Activated naive CD4-positive, alpha-beta T cell treated with anti-CD3 and anti-CD28 coated beads, Interleukin-2, amount 50 U/mL, for 24 hours (primary cell): ENCODE measurements around the gene ZNG1A.
"Not testable (repeated sequence)": the region's sequence is repeated elsewhere in the genome, so short reads cannot be mapped to it uniquely, and the experiment has no call there.

Source experiments
- H3K27ac Mint-ChIP-seq: one replicate; pipeline ENCODE4 v1.8.0; 2021; ENCODE audit warnings: mild to moderate bottlenecking, mixed read lengths
- H3K27me3 Mint-ChIP-seq: one replicate; pipeline ENCODE4 v1.8.0; 2021; ENCODE audit warnings: mixed read lengths
- H3K36me3 Mint-ChIP-seq: one replicate; pipeline ENCODE4 v1.8.0; 2021; ENCODE audit warnings: mixed read lengths
- H3K4me1 Mint-ChIP-seq: one replicate; pipeline ENCODE4 v1.8.0; 2021; ENCODE audit warnings: mixed read lengths
- H3K4me3 Mint-ChIP-seq: one replicate; pipeline ENCODE4 v1.8.0; 2021; ENCODE audit warnings: mild to moderate bottlenecking, mixed read lengths
- H3K9me3 Mint-ChIP-seq: one replicate; pipeline ENCODE4 v1.8.0; 2021; ENCODE audit warnings: mixed read lengths

Gene ZNG1A

GRCh38 chr9:178970-179383 is at the start of gene ZNG1A:
Gene ZNG1A (minus strand): TSS chr9:179056. CDS start chr9:178969, 87 bp downstream.
- not testable (repeated sequence) for H3K27ac Mint-ChIP-seq

DNA sequence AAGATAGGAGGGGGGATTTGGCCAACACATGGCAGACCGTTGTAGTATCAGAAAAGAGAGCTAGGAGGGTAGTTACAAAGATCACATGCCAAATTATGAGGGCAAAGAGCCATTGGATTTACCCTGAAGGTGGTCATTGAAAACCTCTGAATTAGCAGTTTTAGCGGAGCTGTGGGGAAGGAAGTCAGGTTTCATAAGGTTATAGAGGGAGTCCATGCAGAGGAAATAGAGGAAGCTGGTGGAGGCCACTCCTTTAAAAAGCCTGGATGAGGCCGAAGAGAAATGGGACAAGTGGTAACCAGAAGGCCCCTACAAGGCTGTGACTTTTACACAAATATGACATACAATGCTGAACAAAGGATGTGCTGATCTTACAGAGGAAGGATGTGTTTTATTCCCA is 49.0 kb upstream of the ZNG1A start:
- Mint-ChIP-seq H3K27ac (no peak overlapping the region), H3K9me3 (no peaks in the 10 kb centered on the region), H3K27me3 (no peaks in the 10 kb centered on the region), H3K4me1 (peaks cover 3% of the 10 kb centered on the region), H3K36me3 (peaks cover 1% of the 10 kb centered on the region), H3K4me3 (no peak overlapping the region)

More at GRCh38 chr9:178970-179383, at the start of gene ZNG1A:
- peak within 1 kb of the TSS; percentile 94 for H3K4me3 Mint-ChIP-seq
- H3K9me3 Mint-ChIP-seq, H3K27me3 Mint-ChIP-seq, H3K36me3 Mint-ChIP-seq, H3K4me1 Mint-ChIP-seq: not testable (repeated sequence)

- H3K4me1 Mint-ChIP-seq: peaks cover 13% of the 10 kb centered on the region
- no peaks in the 10 kb centered on the region for H3K9me3 Mint-ChIP-seq
- H3K36me3 Mint-ChIP-seq: peaks cover 1% of the 10 kb centered on the region
- no peak overlapping the region for H3K4me3 Mint-ChIP-seq
- no peak overlapping the region for H3K27ac Mint-ChIP-seq
- H3K27me3 Mint-ChIP-seq: no peaks in the 10 kb centered on the region
Observed at GRCh38 chr9:224582-225520, 46.0 kb upstream of the ZNG1A start.

DNA sequence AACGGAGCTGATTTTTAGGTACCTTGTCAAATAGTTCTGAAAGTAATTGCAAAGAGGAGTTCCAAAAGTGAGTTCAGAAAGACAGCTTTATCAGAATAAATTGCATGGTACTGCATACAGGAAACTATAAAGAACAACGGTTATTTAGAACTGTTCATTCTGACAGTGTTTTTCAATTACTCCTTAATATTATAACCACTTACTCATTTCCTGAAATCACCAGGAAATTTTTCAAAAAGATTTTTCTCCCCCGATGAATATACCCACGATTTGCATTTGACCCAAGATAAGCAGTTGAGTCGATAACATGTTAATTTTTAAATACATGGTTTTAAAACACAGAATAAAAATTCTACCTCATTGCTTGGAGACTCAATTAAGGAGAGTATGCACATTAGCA is 45.2 kb upstream of the ZNG1A start:
- peaks cover 13% of the 10 kb centered on the region for H3K4me1 Mint-ChIP-seq
- H3K27ac Mint-ChIP-seq: no peak overlapping the region
- H3K36me3 Mint-ChIP-seq: peaks cover under 1% of the 10 kb centered on the region
- H3K27me3 Mint-ChIP-seq: no peaks in the 10 kb centered on the region
- H3K4me3 Mint-ChIP-seq: no peak overlapping the region
- no peaks in the 10 kb centered on the region for H3K9me3 Mint-ChIP-seq

DNA sequence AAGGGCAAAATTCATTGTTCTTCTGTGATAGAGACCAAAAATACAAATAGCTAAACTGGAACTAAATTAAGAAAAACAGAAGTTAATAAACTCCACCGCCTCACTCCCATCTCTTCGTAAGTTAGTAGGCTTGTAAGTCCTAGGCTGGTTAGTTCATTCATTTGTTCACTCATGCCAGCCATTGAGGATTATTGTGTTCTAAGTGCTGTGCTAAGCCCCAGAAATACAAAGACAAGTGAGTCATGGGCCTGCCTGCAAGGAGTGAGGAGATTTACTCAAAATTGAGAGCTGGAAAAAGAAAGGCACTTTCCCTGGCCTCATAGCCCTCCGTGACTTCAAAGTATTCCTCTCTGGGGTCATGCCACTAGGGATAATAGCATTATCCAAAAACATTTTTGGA is 44.3 kb upstream of the ZNG1A start:
- Mint-ChIP-seq H3K36me3 (no peaks in the 10 kb centered on the region), H3K27me3 (no peaks in the 10 kb centered on the region), H3K9me3 (no peaks in the 10 kb centered on the region), H3K4me3 (no peak overlapping the region), H3K4me1 (peaks cover 13% of the 10 kb centered on the region), H3K27ac (no peak overlapping the region)

DNA sequence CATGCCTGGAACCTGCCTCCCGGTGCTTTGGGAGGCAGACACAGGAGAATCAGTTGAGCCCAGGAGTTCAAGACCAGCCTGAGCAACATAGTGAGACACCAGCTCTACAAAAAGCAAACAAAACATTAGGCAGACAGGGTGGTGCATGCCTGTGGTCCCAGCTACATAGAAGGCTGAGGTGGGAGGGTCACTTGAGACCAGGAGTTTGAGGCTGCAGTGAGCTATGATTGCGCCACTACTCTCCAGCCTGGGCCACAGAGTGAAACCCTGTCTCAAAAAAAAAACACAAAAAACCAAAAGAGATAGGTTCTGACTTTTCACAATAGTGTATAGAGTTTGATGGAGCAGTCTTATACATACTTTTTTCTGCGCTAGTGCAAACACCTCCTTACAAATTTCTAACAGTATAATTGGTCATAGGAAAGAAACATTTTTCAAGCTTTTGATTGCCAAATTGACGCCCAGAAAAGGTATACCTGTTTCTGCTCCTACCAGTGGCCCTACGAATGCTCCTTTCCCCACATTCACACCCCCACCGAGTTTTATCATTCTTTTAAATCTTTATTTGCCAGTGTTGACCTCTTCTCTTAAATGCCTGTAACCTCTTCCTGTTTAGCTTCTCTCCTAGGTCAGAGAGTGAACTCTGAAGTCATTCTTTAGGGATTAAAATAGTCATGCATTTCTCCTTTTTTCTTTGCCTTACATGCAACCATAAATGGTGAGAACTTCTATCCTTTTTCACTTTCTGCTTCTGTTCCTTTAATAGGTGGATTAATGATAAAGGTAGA is 43.3 kb upstream of the ZNG1A start:
- Mint-ChIP-seq H3K4me3 (no peak overlapping the region), H3K9me3 (no peaks in the 10 kb centered on the region), H3K27ac (peak overlapping the region; percentile 39), H3K36me3 (no peaks in the 10 kb centered on the region), H3K27me3 (no peaks in the 10 kb centered on the region), H3K4me1 (peaks cover 13% of the 10 kb centered on the region)

DNA sequence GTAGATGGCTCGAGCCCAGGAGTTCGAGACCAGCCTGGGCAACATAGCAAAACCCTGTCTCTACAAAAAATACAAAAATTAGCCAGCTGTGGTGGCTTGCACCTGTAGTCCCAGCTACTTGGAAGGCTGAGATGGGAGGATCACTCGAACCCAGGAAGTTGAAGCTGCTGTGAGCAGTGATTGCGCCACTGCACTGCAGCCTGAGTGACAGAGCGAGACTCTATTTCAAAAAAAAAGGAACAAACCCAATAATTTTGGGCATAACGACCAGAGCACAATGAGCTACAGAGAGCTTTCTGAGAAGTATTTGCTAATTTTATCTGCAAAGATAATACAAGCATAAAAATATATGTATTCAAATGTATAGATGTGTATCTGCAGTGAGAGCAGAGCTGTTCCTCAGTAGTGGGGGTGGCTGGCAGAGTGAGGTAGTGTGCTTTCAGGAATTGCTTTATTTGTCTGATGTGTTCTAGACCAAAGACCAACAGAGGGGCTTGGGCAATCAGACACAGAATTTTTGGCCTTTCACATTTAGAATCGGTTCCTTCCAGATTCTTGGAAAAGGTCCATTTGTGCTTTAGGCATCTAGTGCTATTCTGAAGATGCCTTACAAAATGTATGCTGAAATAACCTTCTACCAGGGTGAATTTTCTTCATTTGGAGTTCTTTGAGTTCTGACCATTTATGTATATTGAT is 41.0 kb upstream of the ZNG1A start:
- Mint-ChIP-seq H3K27me3 (peaks cover 1% of the 10 kb centered on the region), H3K9me3 (no peaks in the 10 kb centered on the region), H3K4me3 (no peak overlapping the region), H3K4me1 (peaks cover 22% of the 10 kb centered on the region), H3K36me3 (no peaks in the 10 kb centered on the region), H3K27ac (no peak overlapping the region)

- not testable (repeated sequence) for H3K36me3 Mint-ChIP-seq, H3K27me3 Mint-ChIP-seq, H3K4me3 Mint-ChIP-seq, H3K9me3 Mint-ChIP-seq, H3K27ac Mint-ChIP-seq
- peaks cover 19% of the 10 kb centered on the region for H3K4me1 Mint-ChIP-seq
Observed at GRCh38 chr9:219036-219435, 40.2 kb upstream of the ZNG1A start.

DNA sequence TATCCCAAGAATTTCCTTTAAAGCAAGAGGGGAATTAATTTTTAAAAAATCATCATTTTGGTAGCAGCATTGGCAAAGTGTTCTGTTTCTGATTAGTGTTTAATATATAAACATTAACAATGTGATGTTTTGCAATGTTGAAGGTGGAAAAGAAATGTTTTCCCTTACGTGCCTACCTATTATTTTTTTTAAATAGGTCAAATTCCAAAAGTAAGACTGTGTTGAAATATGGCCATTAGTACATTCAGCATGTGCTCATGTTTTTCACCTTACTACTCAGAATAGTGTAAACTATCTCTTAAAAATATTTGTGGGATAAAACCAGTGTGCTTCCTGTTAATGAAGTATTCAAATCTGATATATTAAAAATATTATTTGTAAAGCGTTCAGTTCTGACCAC is 39.1 kb upstream of the ZNG1A start:
- H3K27me3 Mint-ChIP-seq: peaks cover 1% of the 10 kb centered on the region
- H3K9me3 Mint-ChIP-seq: no peaks in the 10 kb centered on the region
- H3K4me3 Mint-ChIP-seq: no peak overlapping the region
- H3K27ac Mint-ChIP-seq: no peak overlapping the region
- H3K4me1 Mint-ChIP-seq: peaks cover 19% of the 10 kb centered on the region
- no peaks in the 10 kb centered on the region for H3K36me3 Mint-ChIP-seq

DNA sequence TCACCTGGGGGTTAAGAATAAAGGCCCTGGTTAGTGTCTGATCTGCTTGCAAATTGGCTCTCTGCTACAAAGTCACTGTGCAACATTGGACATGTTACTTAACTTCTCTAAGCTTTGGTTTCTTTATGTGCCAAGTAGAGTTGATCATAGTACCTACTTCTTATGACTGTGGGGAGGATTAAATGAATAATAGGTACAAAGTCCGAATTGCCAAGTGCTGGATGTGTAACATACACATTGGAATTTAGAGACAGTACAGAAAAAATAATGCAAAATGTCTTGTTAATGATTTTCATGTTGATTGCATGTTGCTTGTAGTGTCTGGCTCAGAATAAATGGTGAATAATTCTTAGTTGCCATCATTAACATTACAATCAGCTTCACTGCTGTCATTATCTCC is 38.0 kb upstream of the ZNG1A start:
- Mint-ChIP-seq H3K36me3 (no peaks in the 10 kb centered on the region), H3K9me3 (no peaks in the 10 kb centered on the region), H3K4me3 (no peak overlapping the region), H3K27ac (no peak overlapping the region), H3K27me3 (peaks cover 1% of the 10 kb centered on the region), H3K4me1 (peaks cover 8% of the 10 kb centered on the region)

GRCh38 chr9:215631-216155 is 36.8 kb upstream of the ZNG1A start:
- Mint-ChIP-seq H3K27me3 (peaks cover 1% of the 10 kb centered on the region), H3K9me3 (no peaks in the 10 kb centered on the region), H3K4me1 (peaks cover 8% of the 10 kb centered on the region), H3K4me3 (peak overlapping the region; percentile 86), H3K27ac (no peak overlapping the region), H3K36me3 (no peaks in the 10 kb centered on the region)

- Mint-ChIP-seq H3K4me3 (peak within 1 kb of the TSS; percentile 86), H3K36me3 (no peaks in the 10 kb centered on the region), H3K27ac (no peak within 1 kb of the TSS), H3K4me1 (peaks cover 8% of the 10 kb centered on the region), H3K27me3 (peaks cover 1% of the 10 kb centered on the region), H3K9me3 (no peaks in the 10 kb centered on the region)
Observed at GRCh38 chr9:214648-215493, 36.0 kb upstream of the ZNG1A start, which contains the start of gene DOCK8. Gene DOCK8 (plus strand): TSS chr9:214865. CDS start chr9:214977, 112 bp downstream.

- peaks cover 8% of the 10 kb centered on the region for H3K4me1 Mint-ChIP-seq
- H3K27me3 Mint-ChIP-seq: peaks cover 1% of the 10 kb centered on the region
- no peaks in the 10 kb centered on the region for H3K9me3 Mint-ChIP-seq
- H3K36me3 Mint-ChIP-seq: no peaks in the 10 kb centered on the region
- H3K4me3 Mint-ChIP-seq: peak overlapping the region; percentile 66
- H3K27ac Mint-ChIP-seq: no peak overlapping the region
Observed at GRCh38 chr9:214351-214647, 35.4 kb upstream of the ZNG1A start.

DNA sequence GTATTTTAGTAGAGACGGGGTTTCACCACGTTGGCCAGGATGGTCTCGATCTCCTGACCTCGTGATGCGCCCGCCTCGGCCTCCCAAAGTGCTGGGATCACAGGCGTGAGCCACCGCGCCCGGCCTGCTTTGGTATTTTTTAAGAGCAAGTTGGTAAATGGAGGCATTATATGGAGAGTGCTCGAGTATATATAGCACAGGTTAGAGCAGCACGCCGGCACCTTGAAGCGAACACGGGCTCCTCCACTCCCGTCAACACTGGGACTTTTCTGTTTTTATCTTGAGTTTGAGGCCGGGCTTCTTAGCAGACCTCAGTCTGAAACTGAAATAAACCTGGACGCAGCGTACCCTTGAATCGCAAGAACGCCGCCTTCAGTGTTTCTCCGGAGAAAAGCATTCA is 35.0 kb upstream of the ZNG1A start:
- H3K4me3 Mint-ChIP-seq: peak overlapping the region; percentile 66
- H3K27me3 Mint-ChIP-seq, H3K9me3 Mint-ChIP-seq, H3K4me1 Mint-ChIP-seq, H3K27ac Mint-ChIP-seq, H3K36me3 Mint-ChIP-seq: not testable (repeated sequence)

DNA sequence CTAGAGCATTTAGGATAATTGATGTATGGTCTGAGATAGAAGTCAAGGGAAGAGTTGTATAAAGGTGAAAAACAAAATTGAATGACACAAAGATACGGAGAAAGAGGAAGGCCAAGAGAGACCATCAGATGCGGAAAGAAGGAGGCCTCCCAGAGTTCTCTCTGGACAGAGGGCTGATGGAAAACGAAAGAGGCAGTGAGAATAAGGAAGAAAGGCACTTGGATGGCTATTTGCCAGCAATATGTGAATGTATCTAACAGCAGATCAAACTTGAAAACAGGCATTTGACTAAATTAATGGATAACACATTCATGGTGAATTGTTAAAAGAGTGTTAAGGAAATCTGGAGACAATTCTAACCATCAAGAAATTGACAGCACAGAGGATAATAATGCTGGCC is 33.4 kb upstream of the ZNG1A start:
- Mint-ChIP-seq H3K9me3 (no peaks in the 10 kb centered on the region), H3K36me3 (no peaks in the 10 kb centered on the region), H3K4me1 (peaks cover 8% of the 10 kb centered on the region), H3K27me3 (peaks cover 1% of the 10 kb centered on the region), H3K4me3 (no peak overlapping the region), H3K27ac (no peak overlapping the region)
